PC-3 (cell line): ENCODE measurements around the gene PSEN2. TPM values are rescaled to one million over a fixed set of nuclear protein-coding genes. Genes with fewer than 3 reads are reported as not detected.
A peak's percentile ranks its signal among the peaks of the same experiment; 100 is the strongest.

Source experiments
- ATAC-seq: fragments of 200-7000 bp; cut with Tn5 transposase; 2 replicates; pipeline ENCODE4 v1.9.1; 2020; ENCODE audit warnings: mild to moderate bottlenecking, moderate library complexity
- BruUV-seq: library from RNA; stranded (reverse); fragments of 400-500 nt; replicated peaks from 2 replicates; lab custom pipeline; 2021; lab: Mats Ljungman, UMichigan
- CTCF ChIA-PET: fragments of 300-600 bp; sonication (Branson Sonifier 250); formaldehyde crosslinking; loops from one replicate; lab custom pipeline; 2022; ENCODE audit warnings: antibody characterized with exemption; lab: Charles Lee
- POLR2A ChIA-PET: fragments of 300-600 bp; sonication (Branson Sonifier 250); formaldehyde crosslinking; loops from one replicate; lab custom pipeline; 2022; ENCODE audit warnings: antibody characterized with exemption; ENCODE audit not compliant: unreplicated experiment; lab: Charles Lee
- DNase-seq: peaks from one replicate; pipeline ENCODE4 v3.0.0-alpha.2; 2015
- H2AFZ ChIP-seq: fragments of 300-600 bp; sonication (generic); 2 replicates; pipeline ENCODE4 v1.6.0; 2016; ENCODE audit warnings: antibody characterized with exemption, low read length
- H3F3A ChIP-seq: fragments of 300-600 bp; sonication (generic); one replicate; pipeline ENCODE4 v1.6.0; 2017; ENCODE audit warnings: antibody characterized with exemption, low read length, control low read depth, mild to moderate bottlenecking; ENCODE audit not compliant: unreplicated experiment
- H3K27ac ChIP-seq: fragments of 300-600 bp; sonication (generic); 2 replicates; pipeline ENCODE4 v1.5.1; 2016; ENCODE audit warnings: mild to moderate bottlenecking, low read length
- H3K27me3 ChIP-seq: fragments of 300-600 bp; sonication (generic); 2 replicates; pipeline ENCODE4 v1.6.1; 2016; ENCODE audit warnings: low read length, mixed read lengths
- H3K36me3 ChIP-seq: fragments of 300-600 bp; sonication (generic); 2 replicates; pipeline ENCODE4 v1.6.1; 2016; ENCODE audit warnings: low read depth, mixed run types, low read length, mixed read lengths
- H3K4me1 ChIP-seq: fragments of 300-600 bp; sonication (generic); 2 replicates; pipeline ENCODE4 v1.5.1; 2016; ENCODE audit warnings: low read length; ENCODE audit not compliant: insufficient read depth
- H3K4me2 ChIP-seq: fragments of 300-600 bp; sonication (generic); 2 replicates; pipeline ENCODE4 v1.6.0; 2016; ENCODE audit warnings: low read length
- H3K4me3 ChIP-seq: fragments of 300-600 bp; sonication (generic); 2 replicates; pipeline ENCODE4 v1.5.1; 2016; ENCODE audit warnings: mild to moderate bottlenecking, low read length, mixed read lengths
- H3K79me2 ChIP-seq: fragments of 300-600 bp; sonication (generic); 2 replicates; pipeline ENCODE4 v1.6.1; 2017; ENCODE audit warnings: low read length, mixed read lengths
- H3K9ac ChIP-seq: fragments of 300-600 bp; sonication (generic); 2 replicates; pipeline ENCODE4 v1.6.0; 2016; ENCODE audit warnings: mild to moderate bottlenecking, low read length
- H3K9me2 ChIP-seq: fragments of 300-600 bp; sonication (generic); replicated peaks from 2 replicates; pipeline ENCODE4 v1.6.1; 2016; ENCODE audit warnings: mixed run types, low read length, mixed read lengths
- H3K9me3 ChIP-seq: fragments of 300-600 bp; sonication (generic); 2 replicates; pipeline ENCODE4 v1.6.1; 2016; ENCODE audit warnings: low read length, mixed read lengths
- H4K20me1 ChIP-seq: fragments of 300-600 bp; sonication (generic); 2 replicates; pipeline ENCODE4 v1.6.1; 2016; ENCODE audit warnings: low read length, mixed read lengths
- CTCF ChIP-seq: fragments of 300-600 bp; sonication (generic); conservative IDR thresholded peaks from 2 replicates; pipeline ENCODE4 v1.5.1; 2017; ENCODE audit warnings: antibody characterized with exemption, low read depth, mild to moderate bottlenecking, low read length
- EZH2 ChIP-seq: fragments of 300-600 bp; sonication (generic); IDR thresholded peaks from one replicate; pipeline ENCODE4 v1.6.1; 2017; ENCODE audit warnings: antibody characterized with exemption, mild to moderate bottlenecking, low read length; ENCODE audit not compliant: unreplicated experiment
- EZH2phosphoT487 ChIP-seq: fragments of 300-600 bp; sonication (generic); IDR thresholded peaks from 2 replicates; pipeline ENCODE4 v1.6.1; 2018; ENCODE audit warnings: mild to moderate bottlenecking, antibody characterized with exemption, low read length, borderline replicate concordance
- intact Hi-C: fragments of 100-400 bp; cut with micrococcal nuclease; formaldehyde crosslinking; loops from 2 replicates; pipeline ENCODE4 v1.9.0; 2023
- total RNA-seq: library from RNA; depleted of rRNA; stranded (reverse); fragments of >200 nt; gene quantifications from 2 replicates; pipeline ENCODE4 v1.2.3, GENCODE V29; 2014

PSEN2 gene
- total RNA-seq, 1 experiment from 2014 or later = 85.3 TPM

- peak overlapping the region; percentile 87 for H3K27ac ChIP-seq
Observed at GRCh38 chr1:226938903-226939437, 68.6 kb downstream of the PSEN2 start.

GRCh38 chr1:226939438-226940028 is 69.1 kb downstream of the PSEN2 start:
- Histone ChIP-seq H3K79me2 (peaks cover 40% of the 10 kb centered on the region), H4K20me1 (peaks cover 4% of the 10 kb centered on the region; the same call in 1 of the 2 replicates), H3K9ac (peak overlapping the region; percentile 88), H3K4me2 (peak overlapping the region; percentile 97), H3K27me3 (no peaks in the 10 kb centered on the region), H3F3A (no peaks in the 10 kb centered on the region), H3K9me3 (peaks cover 10% of the 10 kb centered on the region), H3K36me3 (peaks cover 6% of the 10 kb centered on the region; the same call in 1 of the 2 replicates), H3K4me3 (peak overlapping the region; percentile 77), H3K27ac (peak overlapping the region; percentile 87), H3K9me2 (no peaks in the 10 kb centered on the region), H2AFZ (peak overlapping the region; percentile 93), H3K4me1 (peaks cover 27% of the 10 kb centered on the region)
- peak; percentile 29 for ATAC-seq
- POLR2A ChIA-PET = interaction anchor here (0.7 kb wide), 3 partner anchors 66 to 1016 kb away, joined by 3 to 13 read pairs (median 3); partner anchors contain the start of gene PYCR2
- DNase-seq = peak; percentile 66
- intact Hi-C loops = loop anchor here (2.0 to 10.0 kb wide), 2 partner anchors 69 to 155 kb away; partner anchors contain the start of gene PSEN2
- TF ChIP-seq EZH2 (no peak), EZH2phosphoT487 (no peak), CTCF (no peak)
- TSS peak; percentile 90 for BruUV-seq
- CTCF ChIA-PET = interaction anchor here (0.7 kb wide), 1 partner anchor 601 kb away, joined by 3 read pairs; no protein-coding TSS in a partner anchor

More at GRCh38 chr1:226938903-226939437, 68.6 kb downstream of the PSEN2 start:
- no peaks in the 10 kb centered on the region for H3K27me3 ChIP-seq
- peak overlapping the region; percentile 77 for H3K4me3 ChIP-seq
- ATAC-seq (no peak), DNase-seq (peak; percentile 74)
- POLR2A ChIA-PET = interaction anchor here (0.6 to 0.7 kb wide), 6 partner anchors 8 to 1015 kb away, joined by 3 to 13 read pairs (median 6); partner anchors contain the start of gene PYCR2
- intact Hi-C loops = no loop called here
- H3K4me1 ChIP-seq = peaks cover 27% of the 10 kb centered on the region
- no peak for TF ChIP-seq EZH2
- TF ChIP-seq CTCF = no peak
- TF ChIP-seq EZH2phosphoT487 = no peak
- no peaks in the 10 kb centered on the region for H3K9me2 ChIP-seq
- peak overlapping the region; percentile 97 for H3K4me2 ChIP-seq
- H3K9ac ChIP-seq = peak overlapping the region; percentile 88
- BruUV-seq = no TSS peak
- peaks cover 16% of the 10 kb centered on the region for H3K9me3 ChIP-seq
- CTCF ChIA-PET = interaction anchor here (0.6 to 0.7 kb wide), 2 partner anchors 207 to 602 kb away, joined by 3 read pairs; no protein-coding TSS in a partner anchor
- peaks cover 4% of the 10 kb centered on the region; the same call in 1 of the 2 replicates for H4K20me1 ChIP-seq
- peaks cover 10% of the 10 kb centered on the region for H3K36me3 ChIP-seq
- H3F3A ChIP-seq = no peaks in the 10 kb centered on the region
- H2AFZ ChIP-seq = peak overlapping the region; percentile 93
- peaks cover 37% of the 10 kb centered on the region for H3K79me2 ChIP-seq
